DMS114 treated with DMSO at 0.1 percent for 48 hours (cell line): Measurements from ENCODE around the gene TNFSF18.

Experiments
- DNase-seq: peaks from one replicate; lab custom pipeline; 2025; ENCODE audit not compliant: unreplicated experiment; lab: John Stamatoyannopoulos, UW

The TNFSF18 gene

GRCh38 chr1:173039626-173040025, 11.1 kb downstream of the TNFSF18 start:
- no peak for DNase-seq

GRCh38 chr1:173038875-173039554, 11.7 kb downstream of the TNFSF18 start:
- no peak for DNase-seq

- DNase-seq, result no peak
These were observed 26.2 kb downstream of the TNFSF18 start for GRCh38 chr1:173024543-173024942.

GRCh38 chr1:173023343-173023742, 27.4 kb downstream of the TNFSF18 start:
- DNase-seq, result no peak

- DNase-seq, result no peak
These were observed 30.5 kb downstream of the TNFSF18 start for GRCh38 chr1:173020138-173020750.

- DNase-seq, result no peak
These were observed 32.9 kb downstream of the TNFSF18 start for GRCh38 chr1:173017792-173018191.

GRCh38 chr1:173016419-173016818, 34.3 kb downstream of the TNFSF18 start:
- DNase-seq, result no peak

- no peak for DNase-seq
These were observed 35.1 kb downstream of the TNFSF18 start for GRCh38 chr1:173015629-173016028.

- no peak for DNase-seq
These were observed 36.6 kb downstream of the TNFSF18 start for GRCh38 chr1:173014160-173014559.

GRCh38 chr1:173012126-173012525, 38.6 kb downstream of the TNFSF18 start:
- no peak for DNase-seq

DNA sequence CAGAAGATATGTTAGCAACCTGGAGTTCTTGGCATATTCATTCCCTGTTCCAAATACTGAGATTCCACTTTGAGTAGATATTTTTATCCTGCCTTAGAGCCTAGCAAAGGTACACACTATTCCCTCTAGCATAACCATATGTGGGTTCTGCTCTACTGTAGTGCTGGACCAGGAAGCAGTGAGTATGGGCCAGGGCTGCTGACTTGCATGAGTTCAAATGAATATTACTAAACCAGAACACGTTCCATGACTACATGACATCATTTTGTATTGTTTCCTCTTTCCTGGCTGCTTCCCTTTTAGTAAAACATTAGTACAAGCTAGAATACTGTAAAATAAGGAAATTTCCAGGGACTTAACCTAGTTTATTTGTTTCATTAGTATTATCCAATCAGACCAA, 41.1 kb downstream of the TNFSF18 start:
- no peak for DNase-seq

DNA sequence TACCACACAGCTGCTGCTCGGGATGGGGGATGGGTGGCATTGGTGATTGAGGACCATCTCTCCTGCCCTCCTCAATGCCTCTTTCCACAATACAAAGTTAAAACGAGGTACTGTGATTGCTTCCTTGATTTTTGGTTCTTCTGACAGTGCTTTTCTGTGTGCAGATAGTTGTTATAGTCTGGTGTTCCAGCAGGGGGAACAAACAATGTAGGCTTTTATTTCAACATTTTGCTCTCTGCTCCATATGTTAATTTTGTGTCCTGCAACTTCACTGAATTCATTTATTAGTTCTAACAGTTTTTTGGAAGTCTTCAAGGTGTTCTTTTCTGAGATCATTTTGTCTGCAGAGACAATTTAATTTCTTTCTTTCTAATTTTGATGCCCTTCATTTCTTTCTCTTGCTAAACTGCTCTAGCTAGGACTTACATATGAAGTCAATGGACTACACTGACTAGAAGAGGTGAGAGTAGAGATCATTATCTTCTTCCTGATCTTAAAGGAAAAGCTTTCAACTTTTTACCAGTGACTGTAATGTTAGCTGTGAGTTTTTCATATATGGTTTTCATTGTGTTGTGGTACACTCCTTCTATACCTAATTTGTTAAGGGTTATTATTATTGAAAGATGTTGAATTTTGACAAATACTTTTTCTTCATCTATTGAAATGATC, 45.4 kb downstream of the TNFSF18 start:
- DNase-seq, result no peak

DNA sequence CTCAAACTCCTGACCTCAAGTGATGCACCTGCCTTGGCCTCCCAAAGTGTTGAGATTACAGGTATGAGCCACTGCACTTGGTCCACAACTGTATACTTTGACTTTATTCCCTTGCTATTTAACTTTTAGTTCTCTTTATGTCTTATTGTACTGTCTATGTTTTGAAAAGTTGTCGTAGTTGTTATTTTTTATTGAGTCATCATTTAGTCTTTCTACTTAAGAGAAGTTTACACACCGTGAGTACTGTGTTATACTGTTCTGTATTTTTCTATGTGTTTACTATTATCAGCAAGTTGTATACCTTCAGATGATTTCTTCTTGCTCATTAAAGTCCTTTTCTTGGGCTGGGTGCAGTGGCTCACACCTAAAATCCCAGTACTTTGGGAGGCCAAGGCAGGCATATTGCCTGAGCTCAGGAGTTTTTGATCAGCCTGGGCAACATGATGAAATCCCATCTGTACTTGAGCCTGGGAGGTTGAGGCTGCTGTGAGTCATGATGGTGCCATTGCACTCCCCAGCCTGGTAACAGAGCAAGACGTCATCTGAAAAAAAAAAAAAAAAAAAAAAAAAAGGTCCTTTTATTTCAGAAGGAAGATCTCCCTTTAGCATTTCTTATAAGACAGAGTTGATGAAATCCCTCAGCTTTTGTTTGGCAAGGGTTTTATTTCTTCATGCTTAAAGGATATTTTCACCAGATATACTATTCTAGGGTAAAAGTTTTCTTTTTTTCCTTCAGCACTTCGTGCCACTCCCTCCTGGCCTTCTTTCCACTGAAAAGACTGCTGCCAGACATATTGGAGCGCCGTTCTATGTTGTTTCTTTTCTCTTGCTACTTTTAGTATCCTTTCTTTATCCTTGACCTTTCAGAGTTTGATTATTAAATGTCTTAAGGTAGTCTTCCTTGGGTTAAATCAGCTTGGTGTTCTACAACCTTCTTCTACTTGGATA, 47.6 kb downstream of the TNFSF18 start:
- DNase-seq, result no peak

- DNase-seq, result no peak
These were observed 51.4 kb downstream of the TNFSF18 start for GRCh38 chr1:172999349-172999748.

DNA sequence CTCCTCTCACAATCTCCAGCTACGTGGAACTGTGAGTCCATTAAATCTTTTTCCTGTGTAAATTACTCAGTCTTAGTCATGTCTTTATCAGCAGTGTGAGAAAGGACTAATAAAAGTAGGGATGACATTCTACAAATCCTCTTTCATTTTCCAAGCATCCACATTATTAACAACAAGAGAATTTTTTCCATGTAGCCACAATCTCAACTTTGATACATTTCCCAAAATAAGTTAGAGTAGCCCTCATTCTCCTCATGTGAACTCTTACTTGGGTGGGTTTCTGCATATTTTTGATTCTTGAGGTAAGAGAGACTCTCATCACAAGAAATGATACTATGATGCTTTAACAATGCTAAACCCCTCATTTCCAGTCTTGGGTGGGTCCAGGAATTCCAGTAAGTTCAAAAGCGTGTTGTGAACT, 52.8 kb downstream of the TNFSF18 start:
- no peak for DNase-seq

DNA sequence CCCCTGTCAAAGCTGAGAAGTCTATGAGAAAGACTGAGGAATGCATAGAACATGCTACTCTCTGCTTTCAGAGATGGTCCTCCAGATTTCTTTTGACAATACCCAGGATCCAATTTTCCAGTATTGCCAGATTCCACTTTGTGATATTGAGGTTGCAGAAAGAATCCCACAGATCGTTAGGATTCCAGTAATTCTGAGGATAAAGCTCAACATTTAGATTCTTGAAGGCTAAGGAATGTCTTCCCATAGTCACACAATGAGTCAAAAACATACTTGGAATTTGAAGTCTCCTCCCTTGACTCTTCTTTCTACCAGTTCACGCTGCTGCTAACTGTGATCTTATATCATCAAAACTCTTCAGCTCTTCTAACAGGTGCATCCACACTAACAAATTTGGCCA, 57.1 kb downstream of the TNFSF18 start:
- no peak for DNase-seq

DNA sequence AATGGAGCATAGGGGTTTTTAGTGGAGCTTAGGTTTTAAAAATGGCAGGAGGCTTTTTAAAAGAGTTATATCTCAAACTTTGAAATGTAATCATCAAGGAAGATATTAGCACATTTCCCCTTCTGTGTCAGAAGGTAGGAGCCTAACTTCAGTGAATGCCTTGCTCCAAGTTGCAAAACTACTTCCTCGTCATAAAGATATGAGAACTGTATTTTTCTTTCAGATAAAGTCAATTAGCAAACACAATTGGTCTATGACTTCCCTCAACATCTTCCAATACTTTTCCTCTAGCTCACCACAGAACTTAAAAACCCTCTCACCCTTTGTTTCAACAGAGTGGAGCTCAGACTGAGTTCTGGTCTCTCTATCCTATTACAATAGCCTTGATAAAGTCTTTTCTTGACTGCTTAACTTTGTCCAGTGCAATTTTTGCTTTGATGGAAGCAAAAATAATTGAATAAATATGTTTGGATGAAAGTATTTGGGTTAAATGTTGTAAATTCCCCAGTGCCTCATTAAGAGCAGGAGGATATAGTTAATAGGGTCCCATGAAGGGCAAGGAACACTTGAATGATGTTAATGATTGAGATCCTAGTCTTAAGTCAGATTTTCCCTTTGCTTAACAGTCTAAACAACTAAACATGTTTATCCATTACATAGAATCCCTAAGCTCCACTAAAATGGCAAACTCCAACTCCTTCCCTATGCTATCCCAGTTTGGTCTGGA, 58.9 kb downstream of the TNFSF18 start:
- no peak for DNase-seq

DNA sequence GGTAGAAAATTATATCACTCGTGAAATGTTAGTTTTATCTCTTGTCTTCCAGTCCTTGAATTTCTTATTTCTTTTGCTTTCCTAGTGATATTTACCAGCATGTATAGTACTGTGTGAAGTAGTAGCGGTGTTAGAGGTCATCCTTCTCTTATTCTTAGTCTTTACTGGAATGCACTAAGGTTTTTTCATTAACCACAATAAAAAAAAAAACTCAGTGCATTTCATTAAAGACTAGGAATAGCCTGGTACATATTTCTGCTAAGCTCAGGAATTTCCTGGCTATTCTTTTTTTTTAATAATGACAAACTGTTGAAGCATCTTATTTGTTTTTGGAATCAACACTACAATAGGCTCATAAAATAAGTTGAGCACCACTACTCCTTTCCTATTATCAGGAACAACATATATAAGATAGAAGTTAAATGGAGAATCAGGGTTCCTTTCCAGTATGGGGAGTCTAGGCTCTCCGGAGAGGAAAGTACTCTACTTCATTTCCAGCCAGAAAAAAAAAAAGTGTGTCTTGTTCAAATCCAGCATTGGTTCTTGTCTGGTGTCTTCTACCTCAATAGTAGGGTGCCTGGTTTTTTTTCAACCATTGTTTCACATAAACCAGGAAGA, 60.0 kb downstream of the TNFSF18 start:
- DNase-seq, result no peak
